IPS-18a (cell line): ENCODE results near the gene TLR4.

Source experiments
- H3K27ac ChIP-seq: one replicate; pipeline ENCODE4 v1.5.1; 2013; ENCODE audit warnings: low read length
- H3K27me3 ChIP-seq: one replicate; pipeline ENCODE4 v1.6.1; 2013; ENCODE audit warnings: mild to moderate bottlenecking, low read length; ENCODE audit not compliant: control insufficient read depth, insufficient read depth
- H3K36me3 ChIP-seq: one replicate; pipeline ENCODE4 v1.6.1; 2013; ENCODE audit warnings: low read depth, low read length; ENCODE audit not compliant: control insufficient read depth
- H3K4me1 ChIP-seq: one replicate; pipeline ENCODE4 v1.6.1; 2013; ENCODE audit warnings: low read depth, low read length; ENCODE audit not compliant: control insufficient read depth
- H3K4me3 ChIP-seq: one replicate; pipeline ENCODE4 v1.5.1; 2013; ENCODE audit warnings: low read length
- H3K9ac ChIP-seq: one replicate; pipeline ENCODE4 v1.6.1; 2013; ENCODE audit warnings: mild to moderate bottlenecking, low read length, moderate library complexity
- H3K9me3 ChIP-seq: one replicate; pipeline ENCODE4 v1.6.1; 2013; ENCODE audit warnings: low read depth, low read length; ENCODE audit not compliant: control insufficient read depth

TLR4 gene

GRCh38 chr9:117715411-117715989 is 11.3 kb downstream of the TLR4 start:
- no peaks in the 10 kb centered on the region for H3K27me3 ChIP-seq
- H3K9ac ChIP-seq = no peak overlapping the region
- H3K9me3 ChIP-seq = no peaks in the 10 kb centered on the region
- no peak overlapping the region for H3K4me3 ChIP-seq
- no peak overlapping the region for H3K27ac ChIP-seq
- H3K4me1 ChIP-seq = no peaks in the 10 kb centered on the region
- H3K36me3 ChIP-seq = no peaks in the 10 kb centered on the region

DNA sequence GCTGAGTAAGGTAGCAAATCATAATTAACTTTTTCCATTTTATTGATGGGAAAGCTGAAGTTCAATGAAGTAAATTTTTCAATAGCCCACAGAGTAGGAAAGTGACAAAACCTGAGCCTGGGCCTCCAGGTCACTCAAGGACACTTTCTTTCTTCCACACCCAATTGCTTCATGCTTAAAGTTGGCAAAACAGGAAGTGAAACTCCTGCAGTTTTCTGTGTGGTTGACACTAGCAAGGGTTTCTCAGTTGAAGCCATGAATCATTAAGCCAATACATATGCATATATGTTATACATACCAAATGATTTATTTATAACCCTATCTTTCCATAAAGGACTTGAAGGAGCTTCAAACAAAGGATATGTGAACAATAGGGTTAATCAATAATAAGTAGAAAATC is 13.9 kb downstream of the TLR4 start:
- Histone ChIP-seq H3K9ac (no peak overlapping the region), H3K36me3 (no peaks in the 10 kb centered on the region), H3K4me1 (no peaks in the 10 kb centered on the region), H3K9me3 (no peaks in the 10 kb centered on the region), H3K27ac (no peak overlapping the region), H3K27me3 (no peaks in the 10 kb centered on the region), H3K4me3 (no peak overlapping the region)

- Histone ChIP-seq H3K4me1 (no peaks in the 10 kb centered on the region), H3K36me3 (no peaks in the 10 kb centered on the region), H3K9me3 (no peaks in the 10 kb centered on the region), H3K4me3 (no peak overlapping the region), H3K9ac (no peak overlapping the region), H3K27ac (no peak overlapping the region), H3K27me3 (no peaks in the 10 kb centered on the region)
Measured at GRCh38 chr9:117718701-117719100, 14.5 kb downstream of the TLR4 start.

GRCh38 chr9:117719161-117719920 is 15.1 kb downstream of the TLR4 start:
- Histone ChIP-seq H3K9me3 (no peaks in the 10 kb centered on the region), H3K4me1 (no peaks in the 10 kb centered on the region), H3K27me3 (no peaks in the 10 kb centered on the region), H3K36me3 (no peaks in the 10 kb centered on the region), H3K9ac (no peak overlapping the region), H3K4me3 (no peak overlapping the region), H3K27ac (no peak overlapping the region)

- no peak overlapping the region for H3K9ac ChIP-seq
- no peak overlapping the region for H3K4me3 ChIP-seq
- H3K27me3 ChIP-seq = no peaks in the 10 kb centered on the region
- H3K9me3 ChIP-seq = no peaks in the 10 kb centered on the region
- H3K27ac ChIP-seq = no peak overlapping the region
- H3K4me1 ChIP-seq = no peaks in the 10 kb centered on the region
- no peaks in the 10 kb centered on the region for H3K36me3 ChIP-seq
Measured at GRCh38 chr9:117720066-117720465, 15.9 kb downstream of the TLR4 start.

DNA sequence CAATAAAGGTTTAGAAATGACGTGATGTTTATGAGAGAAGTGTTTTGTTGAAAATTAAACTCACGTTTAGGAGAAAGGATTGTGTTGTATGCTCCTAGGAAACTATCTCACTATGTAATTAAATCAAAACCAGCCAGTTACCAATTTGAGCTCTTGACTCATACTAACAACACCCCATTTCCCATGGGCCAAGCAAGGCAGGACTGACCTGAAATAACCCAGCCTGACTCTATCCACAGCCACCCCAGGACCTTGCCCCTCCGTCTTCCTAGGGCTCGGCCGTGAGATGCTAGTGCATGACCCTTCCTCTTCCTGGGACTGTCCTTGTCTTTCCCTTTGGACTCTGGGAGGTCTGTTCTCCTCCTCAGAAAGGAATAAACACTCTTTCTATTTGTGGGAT is 16.4 kb downstream of the TLR4 start:
- H3K9ac ChIP-seq = no peak overlapping the region
- no peaks in the 10 kb centered on the region for H3K36me3 ChIP-seq
- no peaks in the 10 kb centered on the region for H3K4me1 ChIP-seq
- no peak overlapping the region for H3K27ac ChIP-seq
- no peaks in the 10 kb centered on the region for H3K27me3 ChIP-seq
- no peak overlapping the region for H3K4me3 ChIP-seq
- no peaks in the 10 kb centered on the region for H3K9me3 ChIP-seq

DNA sequence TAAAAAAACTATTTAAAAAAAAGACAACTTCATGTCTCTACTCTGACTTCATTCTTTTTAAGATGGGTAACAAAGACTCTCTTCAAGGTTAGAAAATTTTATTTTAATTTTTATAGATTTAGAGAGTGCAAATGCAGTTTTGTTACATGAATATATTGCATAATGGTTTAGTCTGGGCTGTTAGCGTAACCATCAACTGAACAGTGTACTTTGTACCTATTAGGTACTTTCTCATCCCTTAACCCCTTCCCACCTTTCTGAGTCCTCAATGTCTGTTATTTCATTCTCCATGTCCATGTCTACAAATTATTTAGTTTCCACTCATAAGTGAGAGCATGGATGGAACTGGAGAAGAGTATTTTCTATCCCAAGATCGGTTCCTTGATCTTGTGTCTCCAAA is 16.8 kb downstream of the TLR4 start:
- Histone ChIP-seq H3K4me1 (no peaks in the 10 kb centered on the region), H3K9ac (no peak overlapping the region), H3K4me3 (no peak overlapping the region), H3K9me3 (no peaks in the 10 kb centered on the region), H3K27me3 (no peaks in the 10 kb centered on the region), H3K36me3 (no peaks in the 10 kb centered on the region), H3K27ac (no peak overlapping the region)

GRCh38 chr9:117722108-117722761 is 18.0 kb downstream of the TLR4 start:
- Histone ChIP-seq H3K9me3 (no peaks in the 10 kb centered on the region), H3K27me3 (no peaks in the 10 kb centered on the region), H3K4me3 (no peak overlapping the region), H3K36me3 (no peaks in the 10 kb centered on the region), H3K27ac (no peak overlapping the region), H3K4me1 (no peaks in the 10 kb centered on the region), H3K9ac (no peak overlapping the region)

DNA sequence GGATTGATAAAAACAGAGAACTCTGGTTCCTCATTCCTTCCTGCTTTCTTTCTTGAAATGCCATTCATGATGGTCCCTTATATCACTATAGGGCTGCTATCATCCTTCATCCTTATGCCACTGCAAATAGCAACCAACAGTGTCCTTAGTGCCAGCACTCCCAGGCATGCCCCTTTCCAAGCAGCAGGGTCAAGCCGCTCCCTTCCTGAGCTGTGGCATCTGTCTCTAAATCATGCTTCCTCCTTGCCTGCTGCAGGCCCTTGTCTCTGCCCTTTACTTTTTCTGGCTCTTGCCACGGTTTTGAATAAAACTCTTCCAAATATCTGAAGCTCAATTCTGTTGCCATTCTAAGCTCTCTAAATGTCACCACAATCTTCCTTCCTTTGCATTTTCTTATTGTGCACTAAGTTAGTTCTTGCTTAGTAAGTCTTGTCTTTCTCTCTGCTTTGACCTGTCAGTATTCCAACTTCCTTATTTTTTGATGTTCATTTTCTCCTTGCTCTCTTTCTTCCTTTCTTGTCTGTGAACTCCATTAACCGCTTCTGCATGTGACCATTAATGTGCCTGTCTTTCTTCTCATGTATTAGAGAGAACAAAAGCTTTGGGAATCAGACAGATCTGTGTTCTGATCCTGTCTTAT is 19.9 kb downstream of the TLR4 start:
- Histone ChIP-seq H3K27ac (no peak overlapping the region), H3K4me1 (no peaks in the 10 kb centered on the region), H3K27me3 (no peaks in the 10 kb centered on the region), H3K9ac (no peak overlapping the region), H3K36me3 (no peaks in the 10 kb centered on the region), H3K9me3 (no peaks in the 10 kb centered on the region), H3K4me3 (no peak overlapping the region)

DNA sequence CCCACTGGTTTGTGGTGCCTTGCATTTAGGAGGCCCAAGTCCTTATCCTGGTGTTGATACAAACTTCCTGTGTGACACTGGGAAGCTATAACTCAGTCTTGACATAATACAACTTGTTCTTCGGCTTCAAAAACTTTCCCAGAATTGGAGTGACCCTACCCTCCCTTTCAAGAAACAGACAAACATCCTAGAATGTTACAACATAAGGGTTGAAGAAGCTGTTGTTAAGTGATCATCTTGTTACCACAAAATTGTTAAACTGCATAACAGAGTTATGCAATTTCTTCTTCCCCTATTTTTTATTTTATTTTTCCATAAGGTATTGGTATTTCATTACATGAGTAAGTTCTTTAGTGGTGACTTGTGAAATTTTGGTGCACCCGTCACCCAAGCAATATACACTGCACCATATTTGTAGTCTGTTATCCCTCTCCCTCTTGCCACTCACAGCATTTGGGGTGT is 21.3 kb downstream of the TLR4 start:
- no peak overlapping the region for H3K9ac ChIP-seq
- H3K4me1 ChIP-seq = no peaks in the 10 kb centered on the region
- H3K9me3 ChIP-seq = no peaks in the 10 kb centered on the region
- H3K27me3 ChIP-seq = no peaks in the 10 kb centered on the region
- no peaks in the 10 kb centered on the region for H3K36me3 ChIP-seq
- H3K4me3 ChIP-seq = no peak overlapping the region
- H3K27ac ChIP-seq = no peak overlapping the region

DNA sequence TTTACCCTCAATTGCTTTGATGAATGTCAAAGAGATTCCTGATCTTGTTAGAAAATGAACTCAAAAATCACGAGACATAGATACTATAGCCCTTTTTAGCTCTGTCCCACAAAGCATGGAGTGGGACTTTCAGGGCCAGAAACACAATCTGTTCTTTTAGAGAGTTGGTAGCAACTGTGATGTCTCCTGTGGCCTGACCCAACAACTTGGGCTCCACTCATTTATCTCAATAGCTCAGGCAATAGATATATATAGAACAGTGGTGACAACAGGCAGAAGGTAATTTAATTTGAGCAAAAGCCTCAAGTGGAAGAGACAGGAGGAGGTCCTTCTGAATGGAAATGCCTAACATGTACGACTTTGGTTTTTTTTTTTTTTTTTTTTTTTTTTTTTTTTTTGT is 25.2 kb downstream of the TLR4 start:
- no peak overlapping the region for H3K4me3 ChIP-seq
- no peaks in the 10 kb centered on the region for H3K27me3 ChIP-seq
- no peaks in the 10 kb centered on the region for H3K4me1 ChIP-seq
- H3K36me3 ChIP-seq = no peaks in the 10 kb centered on the region
- H3K27ac ChIP-seq = no peak overlapping the region
- H3K9me3 ChIP-seq = no peaks in the 10 kb centered on the region
- H3K9ac ChIP-seq = no peak overlapping the region
